Measurements from ENCODE around the gene DUS4L. TPM values are rescaled to one million over a fixed set of nuclear protein-coding genes. Genes with fewer than 3 reads are reported as not detected.
A peak's percentile ranks its signal among the peaks of the same experiment; 100 is the strongest.

The DUS4L gene
- total and polyA plus RNA-seq, 9 donors: 5.0 to 7.6 (median 6.8) TPM

DNA sequence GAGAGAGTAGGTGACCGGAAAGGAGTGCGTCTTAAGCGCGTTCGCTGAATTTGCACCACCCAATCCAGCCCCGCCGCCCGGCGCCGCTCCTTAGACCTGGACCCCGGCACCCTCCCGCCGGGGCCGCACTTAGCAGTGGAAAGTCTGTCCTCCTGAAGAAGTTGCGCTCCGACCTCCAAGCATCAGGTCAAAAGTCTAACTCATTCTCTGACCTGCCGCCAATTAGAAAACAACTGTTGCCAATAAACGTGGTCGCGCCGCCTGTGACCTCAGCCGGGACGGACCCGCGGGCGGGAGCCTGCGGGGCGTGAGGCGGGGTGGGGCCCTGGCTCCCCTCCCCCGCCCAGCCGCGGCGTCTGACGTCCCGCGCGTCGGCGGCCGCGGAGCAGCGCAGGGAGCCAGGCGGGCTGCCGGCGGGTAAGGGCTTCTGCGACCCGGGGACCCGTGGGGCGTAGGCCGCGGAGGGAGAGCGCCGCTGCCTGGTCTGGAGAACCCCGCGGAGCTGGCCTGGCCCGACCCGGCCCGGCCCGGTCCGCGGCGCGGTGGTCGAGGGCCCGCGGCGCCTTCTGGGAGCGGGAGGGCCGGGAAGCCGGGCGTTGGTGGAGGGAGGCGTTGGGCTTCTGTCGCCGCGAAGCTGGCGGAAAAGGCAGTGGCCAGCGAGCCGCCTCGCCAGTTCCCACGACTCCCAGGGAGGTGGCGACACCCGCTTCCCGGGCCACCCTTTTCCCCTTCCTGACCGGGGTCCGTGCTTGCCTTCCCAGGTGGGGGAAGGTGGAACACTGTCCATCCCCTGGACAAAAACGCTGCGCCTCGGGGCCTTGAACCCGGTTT, 16.3 kb downstream of the DUS4L start, which contains the start of gene BCAP29:
TSS of gene BCAP29 (plus strand) at position 362 of the 831 bp plus-strand sequence. CDS start 527 bp downstream, outside the sequence.
- Histone ChIP-seq H3K4me1 (ENCODE audit: control insufficient read depth, insufficient read depth, low read length) (no peaks in the 10 kb centered on the region), H3K4me3 (ENCODE audit: low read length) (peak within 1 kb of the TSS; percentile 86), H3K9me3 (replicated peaks; ENCODE audit: control insufficient read depth, low read depth, low read length) (no peaks in the 10 kb centered on the region), H3K27me3 (ENCODE audit: control insufficient read depth, insufficient read depth, low read length) (no peaks in the 10 kb centered on the region), H3K36me3 (ENCODE audit: control insufficient read depth, insufficient read depth, low read length) (peaks cover 3% of the 10 kb centered on the region), H3K27ac (ENCODE audit: low read length) (peak within 1 kb of the TSS; percentile 97)
- peak; percentile 90 for DNase-seq
- under 1% methylated on average over 79 of the region's 89 CpGs for WGBS (ENCODE audit: insufficient coverage)

GRCh38 chr7:107580716-107581383, 17.1 kb downstream of the DUS4L start:
- WGBS (ENCODE audit: insufficient coverage): no CpG with 5 or more reads among the region's 10 CpGs
- DNase-seq: no peak
- H3K9me3 ChIP-seq (replicated peaks; ENCODE audit: control insufficient read depth, low read depth, low read length): no peaks in the 10 kb centered on the region

GRCh38 chr7:107581387-107582013, 17.7 kb downstream of the DUS4L start:
- no CpG with 5 or more reads among the region's 5 CpGs for WGBS (ENCODE audit: insufficient coverage)
- H3K27ac ChIP-seq (ENCODE audit: low read length): no peak overlapping the region
- peaks cover 9% of the 10 kb centered on the region for H3K36me3 ChIP-seq (ENCODE audit: control insufficient read depth, insufficient read depth, low read length)
- no peak overlapping the region for H3K4me3 ChIP-seq (ENCODE audit: low read length)
- no peaks in the 10 kb centered on the region for H3K4me1 ChIP-seq (ENCODE audit: control insufficient read depth, insufficient read depth, low read length)
- no peak for DNase-seq
- H3K9me3 ChIP-seq (replicated peaks; ENCODE audit: control insufficient read depth, low read depth, low read length): no peaks in the 10 kb centered on the region
- H3K27me3 ChIP-seq (ENCODE audit: control insufficient read depth, insufficient read depth, low read length): no peaks in the 10 kb centered on the region

More at GRCh38 chr7:107580716-107581383, 17.1 kb downstream of the DUS4L start:
- peaks cover 5% of the 10 kb centered on the region for H3K36me3 ChIP-seq (ENCODE audit: control insufficient read depth, insufficient read depth, low read length)
- H3K27me3 ChIP-seq (ENCODE audit: control insufficient read depth, insufficient read depth, low read length): no peaks in the 10 kb centered on the region
- H3K27ac ChIP-seq (ENCODE audit: low read length): peak overlapping the region; percentile 91
- no peaks in the 10 kb centered on the region for H3K4me1 ChIP-seq (ENCODE audit: control insufficient read depth, insufficient read depth, low read length)
- H3K4me3 ChIP-seq (ENCODE audit: low read length): peak overlapping the region; percentile 86

DNA sequence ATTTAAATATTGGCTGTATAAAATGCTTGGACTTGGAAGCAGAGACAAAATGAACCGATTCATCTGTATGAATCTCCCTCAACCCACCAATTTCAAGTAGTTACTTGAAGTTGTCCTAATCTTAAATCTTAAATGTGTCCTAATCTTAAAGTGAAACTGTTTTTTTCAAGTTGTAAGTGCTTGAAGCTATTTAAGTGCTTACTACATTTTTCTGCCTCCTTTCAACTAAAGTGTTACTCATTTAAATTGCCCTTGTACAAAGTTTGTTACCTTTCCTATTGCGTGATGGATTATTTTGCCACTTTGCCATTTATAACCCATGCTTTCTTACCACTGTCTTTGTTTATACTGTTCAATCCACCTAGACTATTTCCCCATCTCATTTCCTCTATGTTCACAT, 19.1 kb downstream of the DUS4L start:
- H3K27ac ChIP-seq (ENCODE audit: low read length): no peak overlapping the region
- no CpG with 5 or more reads among the region's 2 CpGs for WGBS (ENCODE audit: insufficient coverage)
- H3K9me3 ChIP-seq (replicated peaks; ENCODE audit: control insufficient read depth, low read depth, low read length): no peaks in the 10 kb centered on the region
- no peaks in the 10 kb centered on the region for H3K4me1 ChIP-seq (ENCODE audit: control insufficient read depth, insufficient read depth, low read length)
- no peaks in the 10 kb centered on the region for H3K27me3 ChIP-seq (ENCODE audit: control insufficient read depth, insufficient read depth, low read length)
- no peak overlapping the region for H3K4me3 ChIP-seq (ENCODE audit: low read length)
- peaks cover 9% of the 10 kb centered on the region for H3K36me3 ChIP-seq (ENCODE audit: control insufficient read depth, insufficient read depth, low read length)
- no peak for DNase-seq

- Histone ChIP-seq H3K27ac (ENCODE audit: low read length) (no peak overlapping the region), H3K9me3 (replicated peaks; ENCODE audit: control insufficient read depth, low read depth, low read length) (no peaks in the 10 kb centered on the region), H3K27me3 (ENCODE audit: control insufficient read depth, insufficient read depth, low read length) (no peaks in the 10 kb centered on the region), H3K4me1 (ENCODE audit: control insufficient read depth, insufficient read depth, low read length) (no peaks in the 10 kb centered on the region), H3K36me3 (ENCODE audit: control insufficient read depth, insufficient read depth, low read length) (peaks cover 14% of the 10 kb centered on the region), H3K4me3 (ENCODE audit: low read length) (no peak overlapping the region)
- DNase-seq: no peak
- WGBS (ENCODE audit: insufficient coverage): no CpG with 5 or more reads among the region's 2 CpGs
Observed at GRCh38 chr7:107584716-107585115, 20.9 kb downstream of the DUS4L start.

GRCh38 chr7:107588529-107589130, 24.9 kb downstream of the DUS4L start:
- Histone ChIP-seq H3K27ac (ENCODE audit: low read length) (no peak overlapping the region), H3K4me3 (ENCODE audit: low read length) (no peak overlapping the region), H3K36me3 (ENCODE audit: control insufficient read depth, insufficient read depth, low read length) (peaks cover 14% of the 10 kb centered on the region), H3K4me1 (ENCODE audit: control insufficient read depth, insufficient read depth, low read length) (no peaks in the 10 kb centered on the region), H3K27me3 (ENCODE audit: control insufficient read depth, insufficient read depth, low read length) (no peaks in the 10 kb centered on the region), H3K9me3 (replicated peaks; ENCODE audit: control insufficient read depth, low read depth, low read length) (no peaks in the 10 kb centered on the region)
- no peak for DNase-seq
- no CpG with 5 or more reads among the region's 5 CpGs for WGBS (ENCODE audit: insufficient coverage)

DNA sequence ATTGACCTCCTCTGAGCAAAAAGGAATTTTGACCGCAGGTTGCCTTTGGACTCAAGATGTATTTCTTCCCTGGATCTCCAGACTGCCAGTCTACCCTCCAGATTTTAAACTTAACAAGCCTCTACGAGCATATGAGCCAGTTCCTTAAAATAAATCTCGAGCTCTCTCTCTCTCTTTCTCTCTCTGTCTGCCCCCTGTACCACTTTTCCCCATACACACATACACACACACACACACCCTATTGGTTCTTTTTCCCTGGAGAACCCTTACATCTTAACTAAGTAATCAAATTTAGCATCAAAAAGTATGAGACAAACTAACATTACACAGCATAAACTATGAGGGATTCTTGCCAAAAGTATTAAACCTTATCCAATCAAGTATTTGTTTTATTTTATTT, 27.6 kb downstream of the DUS4L start:
- 56% methylated on average over 1 of the region's 3 CpGs for WGBS (ENCODE audit: insufficient coverage)
- H3K9me3 ChIP-seq (replicated peaks; ENCODE audit: control insufficient read depth, low read depth, low read length): no peaks in the 10 kb centered on the region
- no peak overlapping the region for H3K27ac ChIP-seq (ENCODE audit: low read length)
- H3K27me3 ChIP-seq (ENCODE audit: control insufficient read depth, insufficient read depth, low read length): no peaks in the 10 kb centered on the region
- peaks cover 15% of the 10 kb centered on the region for H3K36me3 ChIP-seq (ENCODE audit: control insufficient read depth, insufficient read depth, low read length)
- H3K4me1 ChIP-seq (ENCODE audit: control insufficient read depth, insufficient read depth, low read length): no peaks in the 10 kb centered on the region
- no peak overlapping the region for H3K4me3 ChIP-seq (ENCODE audit: low read length)
- DNase-seq: no peak

DNA sequence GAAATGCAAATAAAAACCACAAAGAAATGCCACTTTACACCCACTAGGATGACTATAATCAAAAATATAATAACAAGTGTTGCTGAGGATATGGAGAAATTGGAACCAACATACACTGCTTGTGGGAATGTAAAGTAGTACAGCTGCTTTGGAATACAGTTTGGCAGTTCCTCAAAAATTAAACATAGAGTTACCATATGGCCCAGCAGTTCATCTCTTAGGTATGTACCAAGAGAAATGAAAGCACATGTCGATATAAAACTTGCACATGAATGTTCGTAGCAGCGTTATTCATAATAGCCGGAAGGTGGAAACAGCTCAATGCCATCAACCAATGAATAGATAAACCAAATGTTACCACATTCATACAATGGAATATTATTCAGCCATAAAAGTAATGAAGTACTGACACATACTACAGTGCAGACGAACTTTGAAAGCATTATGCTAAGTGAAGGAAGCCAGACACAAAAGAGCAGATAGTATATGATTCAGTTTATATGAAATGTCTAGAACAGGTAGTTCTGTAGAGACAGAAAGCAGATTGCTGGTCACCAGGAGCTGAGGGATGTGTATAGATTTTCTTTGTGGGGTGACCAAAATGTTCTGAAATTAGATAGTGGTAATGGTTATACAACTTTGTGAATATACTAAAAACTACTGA, 28.7 kb downstream of the DUS4L start:
- Histone ChIP-seq H3K27me3 (ENCODE audit: control insufficient read depth, insufficient read depth, low read length) (no peaks in the 10 kb centered on the region), H3K27ac (ENCODE audit: low read length) (no peak overlapping the region), H3K4me3 (ENCODE audit: low read length) (no peak overlapping the region), H3K4me1 (ENCODE audit: control insufficient read depth, insufficient read depth, low read length) (no peaks in the 10 kb centered on the region), H3K36me3 (ENCODE audit: control insufficient read depth, insufficient read depth, low read length) (peaks cover 20% of the 10 kb centered on the region), H3K9me3 (replicated peaks; ENCODE audit: control insufficient read depth, low read depth, low read length) (no peaks in the 10 kb centered on the region)
- no peak for DNase-seq
- no CpG with 5 or more reads among the region's 5 CpGs for WGBS (ENCODE audit: insufficient coverage)

- Histone ChIP-seq H3K27me3 (ENCODE audit: control insufficient read depth, insufficient read depth, low read length) (no peaks in the 10 kb centered on the region), H3K4me3 (ENCODE audit: low read length) (no peak overlapping the region), H3K9me3 (replicated peaks; ENCODE audit: control insufficient read depth, low read depth, low read length) (no peaks in the 10 kb centered on the region), H3K27ac (ENCODE audit: low read length) (no peak overlapping the region), H3K4me1 (ENCODE audit: control insufficient read depth, insufficient read depth, low read length) (no peaks in the 10 kb centered on the region), H3K36me3 (ENCODE audit: control insufficient read depth, insufficient read depth, low read length) (peaks cover 20% of the 10 kb centered on the region)
- DNase-seq: no peak
- whole genome bisulfite sequencing (ENCODE audit: insufficient coverage): 86% methylated on average over 1 of the region's 1 CpG
Observed at GRCh38 chr7:107593025-107593410, 29.2 kb downstream of the DUS4L start.

Data from muscle of leg (tissue), 11 donors.